Activated naive CD8-positive, alpha-beta T cell treated with anti-CD3 and anti-CD28 coated beads, Interleukin-2, amount 50 U/mL, for 16 hours (primary cell): ENCODE data around the gene LEMD3.

Experiments
- DNase-seq: peaks from one replicate; pipeline ENCODE4 v3.0.0-alpha.2; 2020; ENCODE audit warnings: low read depth, low spot score

Gene LEMD3

GRCh38 chr12:65208964-65209654 is 39.7 kb downstream of the LEMD3 start:
- no peak for DNase-seq

GRCh38 chr12:65209655-65210043 is 40.3 kb downstream of the LEMD3 start:
- no peak for DNase-seq

- no peak for DNase-seq
These were observed 47.7 kb downstream of the LEMD3 start for GRCh38 chr12:65217086-65217485.

- no peak for DNase-seq
These were observed 51.4 kb downstream of the LEMD3 start for GRCh38 chr12:65220761-65221160.

GRCh38 chr12:65229441-65229840 is 60.1 kb downstream of the LEMD3 start:
- DNase-seq = no peak

GRCh38 chr12:65232476-65233077 is 63.2 kb downstream of the LEMD3 start:
- no peak for DNase-seq

GRCh38 chr12:65237153-65237552 is 67.8 kb downstream of the LEMD3 start:
- DNase-seq = no peak

GRCh38 chr12:65238609-65239008 is 69.2 kb downstream of the LEMD3 start:
- no peak for DNase-seq

GRCh38 chr12:65248656-65249633 is 79.6 kb downstream of the LEMD3 start:
- no peak for DNase-seq

- DNase-seq = no peak
These were observed 83.1 kb downstream of the LEMD3 start for GRCh38 chr12:65252515-65252914.

- no peak for DNase-seq
These were observed 88.6 kb downstream of the LEMD3 start for GRCh38 chr12:65257986-65258385.

GRCh38 chr12:65259501-65259900 is 90.1 kb downstream of the LEMD3 start:
- DNase-seq = no peak

- no peak for DNase-seq
These were observed 94.4 kb downstream of the LEMD3 start for GRCh38 chr12:65263777-65264176.

- DNase-seq = no peak
These were observed 97.0 kb downstream of the LEMD3 start for GRCh38 chr12:65266408-65266807.

GRCh38 chr12:65269603-65270002 is 100.2 kb downstream of the LEMD3 start:
- DNase-seq = no peak

- DNase-seq = no peak
These were observed 105.4 kb downstream of the LEMD3 start for GRCh38 chr12:65274602-65275272.

GRCh38 chr12:65275627-65276026 is 106.2 kb downstream of the LEMD3 start:
- no peak for DNase-seq

GRCh38 chr12:65276916-65277530 is 107.6 kb downstream of the LEMD3 start:
- no peak for DNase-seq

GRCh38 chr12:65277994-65278575 is 108.7 kb downstream of the LEMD3 start:
- DNase-seq = no peak

GRCh38 chr12:65278576-65279368 is 109.4 kb downstream of the LEMD3 start, which contains the start of gene MSRB3:
Gene MSRB3 (plus strand): TSS chr12:65278683. CDS start chr12:65308580, 29,897 bp downstream.
- DNase-seq = no peak
